Measurements from ENCODE around the gene C5orf15. TPM values are rescaled to one million over a fixed set of nuclear protein-coding genes. Genes with fewer than 3 reads are reported as not detected.
A peak's percentile ranks its signal among the peaks of the same experiment; 100 is the strongest.

Gene C5orf15
- total RNA-seq (50.5 TPM), polyA plus RNA-seq (ENCODE audit: insufficient read depth in 1 of 8, insufficient read length in 8 of 8, low replicate concordance in 1 of 8) (10 to 100 TPM; 46.3 to 71.3 (median 57.9) TPM)
- long read RNA-seq, donor 1, transcript C5orf15-201 (3 exons, 2,358 nt), result major isoform, 16 of 16 reads
- long read RNA-seq, donor 1, partial matches to known transcripts, result 0 of 16 reads
- long read RNA-seq, donor 1, other reads (novel, unspliced or antisense), result 0 of 16 reads
- long read RNA-seq, donor 2, partial matches to known transcripts, result 0 of 4 reads
- long read RNA-seq, donor 2, other reads (novel, unspliced or antisense), result 0 of 4 reads
- long read RNA-seq, donor 3, transcript C5orf15-201 (3 exons, 2,358 nt), result major isoform, 22 of 37 reads
- long read RNA-seq, donor 3, partial matches to known transcripts, result 15 of 37 reads
- long read RNA-seq, donor 3, other reads (novel, unspliced or antisense), result 0 of 37 reads
- long read RNA-seq, donor 4, transcript C5orf15-201 (3 exons, 2,358 nt), result major isoform, 15 of 15 reads
- long read RNA-seq, donor 4, partial matches to known transcripts, result 0 of 15 reads
- long read RNA-seq, donor 4, other reads (novel, unspliced or antisense), result 0 of 15 reads
- long read RNA-seq, donor 5, transcript C5orf15-201 (3 exons, 2,358 nt), result major isoform, 45 of 57 reads
- long read RNA-seq, donor 5, partial matches to known transcripts, result 12 of 57 reads
- long read RNA-seq, donor 5, other reads (novel, unspliced or antisense), result 0 of 57 reads
- long read RNA-seq, donor 6, transcript C5orf15-201 (3 exons, 2,358 nt), result major isoform, 46 of 53 reads
- long read RNA-seq, donor 6, partial matches to known transcripts, result 7 of 53 reads
- long read RNA-seq, donor 6, other reads (novel, unspliced or antisense), result 0 of 53 reads
- long read RNA-seq, donor 7, transcript C5orf15-201 (3 exons, 2,358 nt), result major isoform, 23 of 30 reads
- long read RNA-seq, donor 7, partial matches to known transcripts, result 7 of 30 reads
- long read RNA-seq, donor 7, other reads (novel, unspliced or antisense), result 0 of 30 reads
- long read RNA-seq, donor 8, transcript C5orf15-201 (3 exons, 2,358 nt), result major isoform, 27 of 27 reads
- long read RNA-seq, donor 8, partial matches to known transcripts, result 0 of 27 reads
- long read RNA-seq, donor 8, other reads (novel, unspliced or antisense), result 0 of 27 reads
- long read RNA-seq, donor 9, transcript C5orf15-201 (3 exons, 2,358 nt), result major isoform, 15 of 15 reads
- long read RNA-seq, donor 9, partial matches to known transcripts, result 0 of 15 reads
- long read RNA-seq, donor 9, other reads (novel, unspliced or antisense), result 0 of 15 reads
- long read RNA-seq, donor 10, transcript C5orf15-201 (3 exons, 2,358 nt), result major isoform, 35 of 42 reads
- long read RNA-seq, donor 10, partial matches to known transcripts, result 7 of 42 reads
- long read RNA-seq, donor 10, other reads (novel, unspliced or antisense), result 0 of 42 reads
- long read RNA-seq, donor 11, transcript C5orf15-201 (3 exons, 2,358 nt), result major isoform, 22 of 34 reads
- long read RNA-seq, donor 11, partial matches to known transcripts, result 12 of 34 reads
- long read RNA-seq, donor 11, other reads (novel, unspliced or antisense), result 0 of 34 reads

- Histone ChIP-seq H3K4me3 (ENCODE audit: low read length) (peak within 1 kb of the TSS; percentile 93), H3K4me1 (ENCODE audit: control insufficient read depth, insufficient read depth, low read length) (peaks cover 11% of the 10 kb centered on the region), H3K36me3 (ENCODE audit: control insufficient read depth, insufficient read depth, low read length) (peaks cover 13% of the 10 kb centered on the region), H3K27me3 (ENCODE audit: control insufficient read depth, insufficient read depth, low read length) (no peaks in the 10 kb centered on the region), H3K27ac (ENCODE audit: low read length) (peak within 1 kb of the TSS; percentile 96), H3K9me3 (replicated peaks; ENCODE audit: control insufficient read depth, low read depth, low read length) (peaks cover 2% of the 10 kb centered on the region)
- peak; percentile 99 for DNase-seq
- 0% methylated on average over 42 of the region's 48 CpGs for WGBS (ENCODE audit: insufficient coverage)
Measured at GRCh38 chr5:133968204-133968980, at the start of gene C5orf15. C5orf15 (minus strand) TSS chr5:133968625; CDS start chr5:133968584, 41 bp downstream.

- no peak overlapping the region for H3K4me3 ChIP-seq (ENCODE audit: low read length)
- no peak overlapping the region for H3K27ac ChIP-seq (ENCODE audit: low read length)
- no peaks in the 10 kb centered on the region for H3K27me3 ChIP-seq (ENCODE audit: control insufficient read depth, insufficient read depth, low read length)
- no peaks in the 10 kb centered on the region for H3K9me3 ChIP-seq (replicated peaks; ENCODE audit: control insufficient read depth, low read depth, low read length)
- WGBS (ENCODE audit: insufficient coverage), result no CpG with 5 or more reads among the region's 2 CpGs
- H3K4me1 ChIP-seq (ENCODE audit: control insufficient read depth, insufficient read depth, low read length), result peaks cover 13% of the 10 kb centered on the region
- DNase-seq, result no peak
- H3K36me3 ChIP-seq (ENCODE audit: control insufficient read depth, insufficient read depth, low read length), result no peaks in the 10 kb centered on the region
Measured at GRCh38 chr5:134008266-134008749, 39.9 kb upstream of the C5orf15 start.

- H3K4me1 ChIP-seq (ENCODE audit: control insufficient read depth, insufficient read depth, low read length), result peaks cover 19% of the 10 kb centered on the region
- no peaks in the 10 kb centered on the region for H3K9me3 ChIP-seq (replicated peaks; ENCODE audit: control insufficient read depth, low read depth, low read length)
- no peaks in the 10 kb centered on the region for H3K27me3 ChIP-seq (ENCODE audit: control insufficient read depth, insufficient read depth, low read length)
- DNase-seq, result no peak
- WGBS (ENCODE audit: insufficient coverage), result 81% methylated on average over 4 of the region's 14 CpGs
- H3K27ac ChIP-seq (ENCODE audit: low read length), result no peak overlapping the region
- peaks cover 3% of the 10 kb centered on the region for H3K36me3 ChIP-seq (ENCODE audit: control insufficient read depth, insufficient read depth, low read length)
- no peak overlapping the region for H3K4me3 ChIP-seq (ENCODE audit: low read length)
Measured at GRCh38 chr5:134007581-134008265, 39.3 kb upstream of the C5orf15 start.

- H3K27me3 ChIP-seq (ENCODE audit: control insufficient read depth, insufficient read depth, low read length), result no peaks in the 10 kb centered on the region
- peaks cover 30% of the 10 kb centered on the region for H3K4me1 ChIP-seq (ENCODE audit: control insufficient read depth, insufficient read depth, low read length)
- no peak overlapping the region for H3K4me3 ChIP-seq (ENCODE audit: low read length)
- H3K36me3 ChIP-seq (ENCODE audit: control insufficient read depth, insufficient read depth, low read length), result peaks cover 11% of the 10 kb centered on the region
- H3K27ac ChIP-seq (ENCODE audit: low read length), result peak overlapping the region; percentile 97
- DNase-seq, result no peak
- no peaks in the 10 kb centered on the region for H3K9me3 ChIP-seq (replicated peaks; ENCODE audit: control insufficient read depth, low read depth, low read length)
- WGBS (ENCODE audit: insufficient coverage), result 76% methylated on average over 9 of the region's 13 CpGs
Measured at GRCh38 chr5:134006115-134006514, 37.7 kb upstream of the C5orf15 start.

GRCh38 chr5:134005417-134006061, 37.1 kb upstream of the C5orf15 start:
- DNase-seq, result no peak
- Histone ChIP-seq H3K27ac (ENCODE audit: low read length) (peak overlapping the region; percentile 97), H3K27me3 (ENCODE audit: control insufficient read depth, insufficient read depth, low read length) (no peaks in the 10 kb centered on the region), H3K4me3 (ENCODE audit: low read length) (peak overlapping the region; percentile 87), H3K4me1 (ENCODE audit: control insufficient read depth, insufficient read depth, low read length) (peaks cover 36% of the 10 kb centered on the region), H3K9me3 (replicated peaks; ENCODE audit: control insufficient read depth, low read depth, low read length) (no peaks in the 10 kb centered on the region), H3K36me3 (ENCODE audit: control insufficient read depth, insufficient read depth, low read length) (peaks cover 15% of the 10 kb centered on the region)
- 6% methylated on average over 36 of the region's 40 CpGs for WGBS (ENCODE audit: insufficient coverage)

- WGBS (ENCODE audit: insufficient coverage), result under 1% methylated on average over 92 of the region's 96 CpGs
- Histone ChIP-seq H3K36me3 (ENCODE audit: control insufficient read depth, insufficient read depth, low read length) (peaks cover 15% of the 10 kb centered on the region), H3K9me3 (replicated peaks; ENCODE audit: control insufficient read depth, low read depth, low read length) (no peaks in the 10 kb centered on the region), H3K4me3 (ENCODE audit: low read length) (peak within 1 kb of the TSS; percentile 87), H3K4me1 (ENCODE audit: control insufficient read depth, insufficient read depth, low read length) (peaks cover 43% of the 10 kb centered on the region), H3K27ac (ENCODE audit: low read length) (peak within 1 kb of the TSS; percentile 97), H3K27me3 (ENCODE audit: control insufficient read depth, insufficient read depth, low read length) (no peaks in the 10 kb centered on the region)
- peak; percentile 94 for DNase-seq
Measured at GRCh38 chr5:134004626-134005416, 36.4 kb upstream of the C5orf15 start, which contains the start of gene VDAC1. VDAC1 (minus strand) TSS chr5:134004975; CDS start chr5:133993012, 11,963 bp downstream.

- DNase-seq, result peak; percentile 73
- 0% methylated on average over 88 of the region's 90 CpGs for WGBS (ENCODE audit: insufficient coverage)
- H3K4me1 ChIP-seq (ENCODE audit: control insufficient read depth, insufficient read depth, low read length), result peaks cover 51% of the 10 kb centered on the region
Measured at GRCh38 chr5:134003817-134004625, 35.6 kb upstream of the C5orf15 start.

More at GRCh38 chr5:134003817-134004625, 35.6 kb upstream of the C5orf15 start:
- Histone ChIP-seq H3K27me3 (ENCODE audit: control insufficient read depth, insufficient read depth, low read length) (no peaks in the 10 kb centered on the region), H3K9me3 (replicated peaks; ENCODE audit: control insufficient read depth, low read depth, low read length) (no peaks in the 10 kb centered on the region), H3K27ac (ENCODE audit: low read length) (peak overlapping the region; percentile 91), H3K4me3 (ENCODE audit: low read length) (peak overlapping the region; percentile 87), H3K36me3 (ENCODE audit: control insufficient read depth, insufficient read depth, low read length) (peaks cover 15% of the 10 kb centered on the region)
